ENCODE measurements around the gene PDIA5. TPM values are rescaled to one million over a fixed set of nuclear protein-coding genes. Genes with fewer than 3 reads are reported as not detected.

Gene PDIA5
- polyA plus RNA-seq, 1 donor (not counting 4 experiments of a cell fraction or from before 2014, with no cell fraction given) = 29.8 TPM

GRCh38 chr3:123021996-123022510 is 44.8 kb upstream of the PDIA5 start:
- Histone ChIP-seq H3K79me2 (ENCODE audit: control insufficient read depth, insufficient read depth, low read length) (no peaks in the 10 kb centered on the region), H3K4me1 (ENCODE audit: control insufficient read depth, extremely low read depth, insufficient read depth, low read length) (peaks cover 5% of the 10 kb centered on the region), H3K9me1 (ENCODE audit: control insufficient read depth, extremely low read depth, insufficient read depth, low read length) (no peaks in the 10 kb centered on the region), H3K4me3 (ENCODE audit: control insufficient read depth in 2 of 3, extremely low read depth in 1 of 3, insufficient read depth in 2 of 3, low read depth in 1 of 3, low read length in 3 of 3) (no peak overlapping the region), H3K27me3 (ENCODE audit: control insufficient read depth, extremely low read depth, insufficient read depth, low read length) (peaks cover 65% of the 10 kb centered on the region), H3K9me3 (ENCODE audit: control insufficient read depth, low read depth, low read length) (no peaks in the 10 kb centered on the region), H3K36me3 (ENCODE audit: control insufficient read depth in 2 of 2, extremely low read depth in 1 of 2, insufficient read depth in 2 of 2, low read length in 2 of 2) (no peaks in the 10 kb centered on the region), H3K9ac (ENCODE audit: control insufficient read depth, extremely low read depth, insufficient read depth, low read length) (no peak overlapping the region), H2AFZ (ENCODE audit: control insufficient read depth, low read length) (no peak overlapping the region), H4K20me1 (ENCODE audit: control insufficient read depth, extremely low read depth, insufficient read depth, low read length) (peaks cover 4% of the 10 kb centered on the region), H3K27ac (ENCODE audit: control insufficient read depth, insufficient read depth, low read length) (no peak overlapping the region), H3K4me2 (ENCODE audit: control insufficient read depth, extremely low read depth, insufficient read depth, low read depth, low read length) (no peak overlapping the region)
- FAIRE-seq = no peak
- TF ChIP-seq EZH2 (IDR thresholded peaks at IDR 0.05; ENCODE audit: low read length) (no peak), CTCF (optimal IDR thresholded peaks at IDR 0.05 in 1 of 3, IDR thresholded peaks at IDR 0.05 in 1 of 3, conservative IDR thresholded peaks at IDR 0.05 in 1 of 3; ENCODE audit: extremely low read depth in 1 of 3, insufficient read depth in 2 of 3, low read length in 3 of 3) (no peak)
- no peak for DNase-seq (ENCODE audit: low read depth, low spot score)
- dilution Hi-C loops (cut with MboI; ENCODE audit: extremely low pct_ligation_motif_present, low sequenced_read_pairs) = no loop called here

DNA sequence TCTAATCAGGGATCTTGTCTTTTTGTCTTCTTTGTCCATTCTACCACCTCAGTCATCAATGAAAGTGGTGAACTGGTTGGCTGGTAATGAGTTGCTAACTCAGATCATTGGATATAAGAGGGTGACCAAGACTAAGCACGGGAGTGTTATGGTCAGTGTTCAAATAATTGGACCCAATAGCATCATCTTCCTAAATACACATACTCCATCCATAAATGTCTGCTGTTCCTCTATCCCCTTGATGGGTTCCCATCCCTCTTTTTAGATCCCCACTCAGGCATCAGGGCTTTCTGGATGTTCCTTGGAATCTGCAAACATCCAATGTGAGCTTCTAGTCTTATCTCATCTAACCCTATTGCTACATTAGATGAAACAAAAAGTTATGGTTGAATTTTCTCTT is 42.8 kb upstream of the PDIA5 start:
- no peak overlapping the region for H3K9ac ChIP-seq (ENCODE audit: control insufficient read depth, extremely low read depth, insufficient read depth, low read length)
- peaks cover 77% of the 10 kb centered on the region for H3K27me3 ChIP-seq (ENCODE audit: control insufficient read depth, extremely low read depth, insufficient read depth, low read length)
- peaks cover 4% of the 10 kb centered on the region for H4K20me1 ChIP-seq (ENCODE audit: control insufficient read depth, extremely low read depth, insufficient read depth, low read length)
- peaks cover 15% of the 10 kb centered on the region for H3K4me1 ChIP-seq (ENCODE audit: control insufficient read depth, extremely low read depth, insufficient read depth, low read length)
- H3K36me3 ChIP-seq (ENCODE audit: control insufficient read depth in 2 of 2, extremely low read depth in 1 of 2, insufficient read depth in 2 of 2, low read length in 2 of 2) = no peaks in the 10 kb centered on the region
- H3K79me2 ChIP-seq (ENCODE audit: control insufficient read depth, insufficient read depth, low read length) = no peaks in the 10 kb centered on the region
- no peak overlapping the region for H2AFZ ChIP-seq (ENCODE audit: control insufficient read depth, low read length)
- H3K27ac ChIP-seq (ENCODE audit: control insufficient read depth, insufficient read depth, low read length) = no peak overlapping the region
- FAIRE-seq (no peak), DNase-seq (ENCODE audit: low read depth, low spot score) (no peak)
- no peaks in the 10 kb centered on the region for H3K9me1 ChIP-seq (ENCODE audit: control insufficient read depth, extremely low read depth, insufficient read depth, low read length)
- H3K4me3 ChIP-seq (ENCODE audit: control insufficient read depth in 2 of 3, extremely low read depth in 1 of 3, insufficient read depth in 2 of 3, low read depth in 1 of 3, low read length in 3 of 3) = no peak overlapping the region
- H3K4me2 ChIP-seq (ENCODE audit: control insufficient read depth, extremely low read depth, insufficient read depth, low read depth, low read length) = no peak overlapping the region
- TF ChIP-seq EZH2 (IDR thresholded peaks at IDR 0.05; ENCODE audit: low read length) = no peak
- TF ChIP-seq CTCF (optimal IDR thresholded peaks at IDR 0.05 in 1 of 3, IDR thresholded peaks at IDR 0.05 in 1 of 3, conservative IDR thresholded peaks at IDR 0.05 in 1 of 3; ENCODE audit: extremely low read depth in 1 of 3, insufficient read depth in 2 of 3, low read length in 3 of 3) = no peak
- dilution Hi-C loops (cut with MboI; ENCODE audit: extremely low pct_ligation_motif_present, low sequenced_read_pairs) = no loop called here
- no peaks in the 10 kb centered on the region for H3K9me3 ChIP-seq (ENCODE audit: control insufficient read depth, low read depth, low read length)

Measured in keratinocyte (primary cell).